ENCODE measurements around the gene LILRB5. TPM values are rescaled to one million over a fixed set of nuclear protein-coding genes. Genes with fewer than 3 reads are reported as not detected.

The LILRB5 gene
- total and polyA plus RNA-seq, 4 experiments from 2014 or later, result 0.47 to 0.52 TPM; not detected in 2

GRCh38 chr19:54253331-54254194 lies 3.5 kb downstream of the LILRB5 start:
- H3K9me3 ChIP-seq (ENCODE audit: control insufficient read depth in 1 of 2, low read length in 2 of 2), result no peaks in the 10 kb centered on the region
- intact Hi-C loops (cut with micrococcal nuclease), result no loop called here
- H3K4me3 Mint-ChIP-seq, result no peak overlapping the region
- no peak for DNase-seq
- H3K27me3 Mint-ChIP-seq, result peaks cover 7 to 12% of the 10 kb centered on the region in 2 donors
- H3K4me1 ChIP-seq (ENCODE audit: insufficient read depth, low read length), result no peaks in the 10 kb centered on the region
- no peaks in the 10 kb centered on the region for H3K27me3 ChIP-seq (ENCODE audit: insufficient read depth, low read length)
- CTCF ChIA-PET (ENCODE audit: partially characterized antibody), result interaction anchor here (1.2 kb wide), 1 partner anchor 13 kb away, joined by 3 read pairs; no protein-coding TSS in a partner anchor
- no peaks in the 10 kb centered on the region for H3K36me3 Mint-ChIP-seq
- H3K4me1 Mint-ChIP-seq, result peaks cover 0 to under 1% (median 0%) of the 10 kb centered on the region in 4 donors
- no peaks in the 10 kb centered on the region for H3K36me3 ChIP-seq (ENCODE audit: insufficient read depth, low read length)
- H3K27ac ChIP-seq (ENCODE audit: low read depth, low read length), result no peak overlapping the region
- H3K4me3 ChIP-seq (ENCODE audit: low read length in 2 of 2), result no peak overlapping the region
- H3K27ac Mint-ChIP-seq, result no peak overlapping the region
- H3K9me3 Mint-ChIP-seq, result no peaks in the 10 kb centered on the region
- POLR2A ChIA-PET (ENCODE audit: partially characterized antibody), result no interaction called here

- H3K4me1 Mint-ChIP-seq, result peaks cover 2 to 7% (median 5%) of the 10 kb centered on the region in 4 donors
- H3K27me3 ChIP-seq (ENCODE audit: insufficient read depth, low read length), result no peaks in the 10 kb centered on the region
- no peak for DNase-seq
These were observed 4.2 kb downstream of the LILRB5 start for GRCh38 chr19:54252845-54253244.

GRCh38 chr19:54252243-54252642 lies 4.8 kb downstream of the LILRB5 start:
- no peaks in the 10 kb centered on the region for H3K27me3 ChIP-seq (ENCODE audit: insufficient read depth, low read length)
- H3K36me3 ChIP-seq (ENCODE audit: insufficient read depth, low read length), result no peaks in the 10 kb centered on the region
- peaks cover 6 to 13% (median 9%) of the 10 kb centered on the region in 4 donors for H3K4me1 Mint-ChIP-seq
- no peak overlapping the region for H3K27ac Mint-ChIP-seq
- H3K27me3 Mint-ChIP-seq, result peaks cover 3 to 5% of the 10 kb centered on the region in 2 donors
- no peak overlapping the region for H3K4me3 Mint-ChIP-seq
- ChIA-PET CTCF (ENCODE audit: partially characterized antibody) (interaction anchor here (1.2 kb wide), 1 partner anchor 14 kb away, joined by 3 read pairs; no protein-coding TSS in a partner anchor), POLR2A (ENCODE audit: partially characterized antibody) (no interaction called here)
- DNase-seq, result no peak
- intact Hi-C loops (cut with micrococcal nuclease), result no loop called here
- H3K36me3 Mint-ChIP-seq, result no peaks in the 10 kb centered on the region
- H3K9me3 Mint-ChIP-seq, result no peaks in the 10 kb centered on the region
- H3K4me3 ChIP-seq (ENCODE audit: low read length in 2 of 2), result no peak overlapping the region
- no peaks in the 10 kb centered on the region for H3K9me3 ChIP-seq (ENCODE audit: control insufficient read depth in 1 of 2, low read length in 2 of 2)
- peaks cover 13% of the 10 kb centered on the region for H3K4me1 ChIP-seq (ENCODE audit: insufficient read depth, low read length)
- no peak overlapping the region for H3K27ac ChIP-seq (ENCODE audit: low read depth, low read length)

More at GRCh38 chr19:54252845-54253244, 4.2 kb downstream of the LILRB5 start:
- Mint-ChIP-seq H3K36me3 (no peaks in the 10 kb centered on the region), H3K27ac (no peak overlapping the region), H3K27me3 (peaks cover 7 to 10% of the 10 kb centered on the region in 2 donors), H3K4me3 (no peak overlapping the region), H3K9me3 (no peaks in the 10 kb centered on the region)
- no peak overlapping the region for H3K4me3 ChIP-seq (ENCODE audit: low read length in 2 of 2)
- ChIA-PET CTCF (ENCODE audit: partially characterized antibody) (interaction anchor here (1.2 kb wide), 1 partner anchor 13 kb away, joined by 3 read pairs; no protein-coding TSS in a partner anchor), POLR2A (ENCODE audit: partially characterized antibody) (no interaction called here)
- H3K36me3 ChIP-seq (ENCODE audit: insufficient read depth, low read length), result no peaks in the 10 kb centered on the region
- no peak overlapping the region for H3K27ac ChIP-seq (ENCODE audit: low read depth, low read length)
- H3K4me1 ChIP-seq (ENCODE audit: insufficient read depth, low read length), result peaks cover 7% of the 10 kb centered on the region
- intact Hi-C loops (cut with micrococcal nuclease), result no loop called here
- no peaks in the 10 kb centered on the region for H3K9me3 ChIP-seq (ENCODE audit: control insufficient read depth in 1 of 2, low read length in 2 of 2)

- intact Hi-C loops (cut with micrococcal nuclease), result no loop called here
- H3K4me3 Mint-ChIP-seq, result peak overlapping the region in 7 of 8 donors; percentile 29 to 83 (median 69)
- H3K27me3 Mint-ChIP-seq, result no peaks in the 10 kb centered on the region
- Histone ChIP-seq H3K27ac (ENCODE audit: low read depth, low read length) (no peak overlapping the region), H3K4me1 (ENCODE audit: insufficient read depth, low read length) (peaks cover 15% of the 10 kb centered on the region), H3K36me3 (ENCODE audit: insufficient read depth, low read length) (no peaks in the 10 kb centered on the region), H3K27me3 (ENCODE audit: insufficient read depth, low read length) (no peaks in the 10 kb centered on the region), H3K9me3 (ENCODE audit: control insufficient read depth in 1 of 2, low read length in 2 of 2) (no peaks in the 10 kb centered on the region), H3K4me3 (ENCODE audit: low read length in 2 of 2) (no peak overlapping the region)
- H3K27ac Mint-ChIP-seq, result peak overlapping the region; percentile 23 to 94 (median 66)
- peaks cover 6 to 16% (median 9%) of the 10 kb centered on the region in 4 donors for H3K4me1 Mint-ChIP-seq
- peak in 1 of 5 donors; percentile 18 for DNase-seq
- H3K9me3 Mint-ChIP-seq, result peaks cover 0 to 2% (median 0%) of the 10 kb centered on the region in 8 donors
- ChIA-PET POLR2A (ENCODE audit: partially characterized antibody) (interaction anchor here (0.6 to 2.4 kb wide), 3 partner anchors 20 to 68 kb away, joined by 3 to 8 read pairs (median 3); partner anchors contain the start of gene RPS9), CTCF (ENCODE audit: partially characterized antibody) (interaction anchor here (1.3 to 3.3 kb wide), 2 partner anchors 18 to 78 kb away, joined by 4 to 21 read pairs; no protein-coding TSS in a partner anchor)
- no peaks in the 10 kb centered on the region for H3K36me3 Mint-ChIP-seq
These were observed 9.0 kb downstream of the LILRB5 start for GRCh38 chr19:54248016-54248601.

- intact Hi-C loops (cut with micrococcal nuclease), result no loop called here
- H3K9me3 ChIP-seq (ENCODE audit: control insufficient read depth in 1 of 2, low read length in 2 of 2), result no peaks in the 10 kb centered on the region
- peaks cover 0 to 2% (median 0%) of the 10 kb centered on the region in 8 donors for H3K9me3 Mint-ChIP-seq
- no peak overlapping the region for H3K4me3 ChIP-seq (ENCODE audit: low read length in 2 of 2)
- H3K27me3 Mint-ChIP-seq, result no peaks in the 10 kb centered on the region
- POLR2A ChIA-PET (ENCODE audit: partially characterized antibody), result interaction anchor here (1.1 to 2.4 kb wide), 4 partner anchors 21 to 57 kb away, joined by 3 to 8 read pairs (median 4); partner anchors contain the start of gene RPS9
- peak overlapping the region in 6 of 8 donors; percentile 45 to 83 (median 70) for H3K4me3 Mint-ChIP-seq
- H3K27ac Mint-ChIP-seq, result peak overlapping the region; percentile 23 to 94 (median 66)
- H3K4me1 Mint-ChIP-seq, result peaks cover 6 to 16% (median 9%) of the 10 kb centered on the region in 4 donors
- H3K27me3 ChIP-seq (ENCODE audit: insufficient read depth, low read length), result no peaks in the 10 kb centered on the region
- CTCF ChIA-PET (ENCODE audit: partially characterized antibody), result interaction anchor here (1.1 to 3.3 kb wide), 3 partner anchors 19 to 77 kb away, joined by 3 to 21 read pairs (median 4); partner anchors contain the start of gene MBOAT7
- no peak overlapping the region for H3K27ac ChIP-seq (ENCODE audit: low read depth, low read length)
- H3K36me3 ChIP-seq (ENCODE audit: insufficient read depth, low read length), result no peaks in the 10 kb centered on the region
- no peaks in the 10 kb centered on the region for H3K36me3 Mint-ChIP-seq
- peaks cover 15% of the 10 kb centered on the region for H3K4me1 ChIP-seq (ENCODE audit: insufficient read depth, low read length)
- DNase-seq, result no peak
These were observed 9.8 kb downstream of the LILRB5 start for GRCh38 chr19:54247106-54247930.

- Mint-ChIP-seq H3K27me3 (no peaks in the 10 kb centered on the region), H3K4me3 (no peak overlapping the region), H3K9me3 (peaks cover 0 to 2% (median 0%) of the 10 kb centered on the region in 8 donors), H3K36me3 (no peaks in the 10 kb centered on the region), H3K4me1 (peaks cover 6 to 16% (median 9%) of the 10 kb centered on the region in 4 donors), H3K27ac (peak overlapping the region in 2 of 7 donors; percentile 27 to 31)
- Histone ChIP-seq H3K4me1 (ENCODE audit: insufficient read depth, low read length) (peaks cover 15% of the 10 kb centered on the region), H3K4me3 (ENCODE audit: low read length in 2 of 2) (no peak overlapping the region), H3K27ac (ENCODE audit: low read depth, low read length) (no peak overlapping the region), H3K36me3 (ENCODE audit: insufficient read depth, low read length) (no peaks in the 10 kb centered on the region), H3K27me3 (ENCODE audit: insufficient read depth, low read length) (no peaks in the 10 kb centered on the region), H3K9me3 (ENCODE audit: control insufficient read depth in 1 of 2, low read length in 2 of 2) (no peaks in the 10 kb centered on the region)
- no peak for DNase-seq
- CTCF ChIA-PET (ENCODE audit: partially characterized antibody), result no interaction called here
- POLR2A ChIA-PET (ENCODE audit: partially characterized antibody), result interaction anchor here (2.4 kb wide), 1 partner anchor 45 kb away, joined by 8 read pairs; the partner anchor contains the start of gene RPS9
- intact Hi-C loops (cut with micrococcal nuclease), result no loop called here
These were observed 11.1 kb downstream of the LILRB5 start for GRCh38 chr19:54245936-54246335.

Measured in CD4-positive, alpha-beta memory T cell (primary cell).